Umbilical cord (tissue), 2 donors: ENCODE data around the gene GMEB1. TPM values are rescaled to one million over a fixed set of nuclear protein-coding genes. Genes with fewer than 3 reads are reported as not detected.
"Not testable (repeated sequence)": the region's sequence is repeated elsewhere in the genome, so short reads cannot be mapped to it uniquely, and the experiment has no call there.

ENCODE experiments used
- DNase-seq: peaks from one replicate; pipeline ENCODE4 v3.0.0-alpha.2; 2015; ENCODE audit warnings: low spot score
- total RNA-seq: library from RNA; depleted of rRNA; stranded (reverse); fragments of >200 nt; gene quantifications from one replicate; pipeline ENCODE4 v1.2.3, GENCODE V29; 2014; ENCODE audit warnings: low replicate concordance; ENCODE audit not compliant: insufficient read depth

GMEB1 gene
- total RNA-seq, 1 donor from 2014 or later: 3.4 TPM

DNA sequence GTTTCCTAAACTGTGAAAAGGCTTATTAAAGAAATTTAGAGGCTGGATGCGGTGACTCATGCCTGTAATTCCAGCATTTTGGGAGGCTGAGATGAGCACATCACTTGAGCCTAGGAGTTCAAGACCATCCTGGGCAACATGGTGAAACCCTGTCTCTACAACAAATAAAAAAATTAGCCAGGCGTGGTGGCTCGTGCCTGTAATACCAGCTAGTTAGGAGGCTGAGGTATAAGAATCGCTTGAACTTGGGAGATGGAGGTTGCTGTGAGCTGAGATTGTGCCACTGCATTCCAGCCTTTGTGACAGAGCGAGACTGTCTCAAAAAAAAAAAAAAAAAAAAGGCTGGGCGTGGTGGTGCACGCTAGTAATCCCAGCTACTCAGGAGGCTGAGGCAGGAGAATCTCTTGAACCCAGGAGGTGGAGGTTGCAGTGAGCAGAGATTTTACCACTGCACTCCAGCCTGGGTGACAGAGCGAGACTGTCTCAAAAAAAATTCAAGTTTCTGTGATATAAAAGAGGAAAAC is 82.2 kb downstream of the GMEB1 start:
- not testable (repeated sequence) for DNase-seq

GRCh38 chr1:28751315-28752060 is 82.9 kb downstream of the GMEB1 start:
- peak; percentile 62 for DNase-seq

DNA sequence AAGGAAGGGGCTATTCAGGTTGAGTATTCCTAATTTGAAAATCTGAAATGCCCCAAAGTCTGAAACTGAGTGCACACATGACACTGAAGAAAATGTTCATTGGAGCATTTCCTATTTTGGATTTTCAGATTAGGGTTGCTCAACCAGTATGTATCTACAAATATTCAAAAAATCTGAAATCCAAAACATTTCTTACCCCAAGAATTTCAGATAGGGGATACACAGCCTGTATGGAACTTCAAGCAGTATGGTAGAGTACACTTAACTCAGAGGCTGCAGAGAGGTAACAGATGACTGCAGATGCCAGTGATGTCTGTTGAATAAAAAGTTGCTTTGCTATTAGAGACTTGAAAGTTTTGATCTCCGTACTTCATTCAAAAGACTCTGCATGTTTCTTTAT is 87.1 kb downstream of the GMEB1 start:
- peak; percentile 25 for DNase-seq

DNA sequence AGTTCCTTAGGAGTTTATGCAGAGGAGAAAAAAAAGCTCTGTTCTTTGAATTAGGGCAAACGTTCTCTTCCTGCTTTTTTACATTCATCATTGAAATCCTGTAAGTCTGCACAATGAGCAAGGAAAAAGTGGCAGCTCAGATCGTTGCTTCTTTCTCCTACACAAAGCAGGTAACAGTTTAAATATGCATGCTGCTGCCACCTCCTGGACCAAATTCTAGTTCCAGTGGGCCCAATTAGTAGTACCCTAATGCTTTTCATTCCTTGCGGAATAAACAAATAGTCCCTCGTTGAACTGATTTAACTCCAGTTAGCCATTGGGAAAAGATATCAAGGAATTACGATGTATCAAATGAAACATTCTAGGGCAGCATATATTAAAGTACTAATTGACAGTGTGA is 88.3 kb downstream of the GMEB1 start:
- DNase-seq: no peak

DNA sequence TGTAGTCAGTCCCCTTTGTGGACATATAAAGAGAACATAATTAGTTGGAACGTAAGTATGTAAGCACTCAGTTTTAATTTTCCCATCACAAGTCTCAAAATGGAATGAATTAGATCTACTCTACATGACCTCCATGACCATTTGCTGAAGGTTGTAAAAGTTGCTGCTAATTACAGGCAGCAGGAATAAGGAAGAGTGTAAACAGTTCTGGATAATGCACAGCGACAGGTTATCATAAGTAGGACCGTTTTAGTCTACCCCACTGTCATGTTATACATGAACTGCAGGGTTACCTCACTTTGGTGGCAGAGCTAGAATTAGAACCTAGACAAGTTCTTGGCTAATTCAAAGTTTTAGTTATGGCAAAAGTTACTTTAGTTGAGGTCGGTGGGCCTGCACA is 89.8 kb downstream of the GMEB1 start:
- DNase-seq: no peak

- no peak for DNase-seq
Measured at GRCh38 chr1:28759257-28759656, 90.7 kb downstream of the GMEB1 start.

- no peak for DNase-seq
Measured at GRCh38 chr1:28761189-28761588, 92.6 kb downstream of the GMEB1 start.

DNA sequence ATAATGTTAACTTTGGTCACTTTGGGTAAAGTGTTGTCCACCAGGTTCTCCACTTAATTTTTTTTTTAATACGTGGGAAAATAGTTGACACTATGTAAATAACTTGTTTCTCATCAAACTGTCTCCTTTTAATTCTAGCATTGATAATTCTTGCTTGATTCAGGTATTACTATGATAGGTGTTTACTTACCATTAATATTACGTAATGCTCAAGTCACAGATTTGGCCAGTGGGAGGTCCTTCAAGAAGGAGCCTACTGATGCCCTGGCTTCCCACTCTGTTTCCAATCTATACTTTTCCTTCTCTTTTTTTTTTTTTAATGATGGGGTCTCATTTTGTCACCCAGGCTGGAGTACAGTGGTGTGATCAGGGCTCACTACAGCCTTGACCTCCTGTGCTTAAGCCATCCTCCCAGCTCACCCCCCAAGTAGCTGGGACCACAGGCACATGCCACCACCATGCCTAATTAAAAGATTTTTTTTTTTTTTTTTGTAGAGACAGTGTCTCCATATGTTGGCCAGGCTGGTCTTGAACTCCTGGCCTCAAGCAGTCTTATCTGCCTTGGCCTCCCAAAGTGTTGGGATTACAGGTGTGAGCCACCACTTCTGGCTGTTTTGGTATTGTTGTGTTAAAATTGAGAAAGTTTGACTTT is 98.1 kb downstream of the GMEB1 start:
- no peak for DNase-seq

Other genes with a start within 250 kb of the GMEB1 start
- gene RCC1, start 162.7 kb upstream of the GMEB1 start, total RNA-seq: 16.1 TPM
- gene TRNAU1AP, start 115.7 kb upstream of the GMEB1 start, total RNA-seq: 26.2 TPM
- 7.0 TPM for gene RAB42, start 76.5 kb upstream of the GMEB1 start, total RNA-seq
- 39.2 TPM for gene TAF12, start 25.7 kb upstream of the GMEB1 start, total RNA-seq
- gene RNU11, start 20.2 kb upstream of the GMEB1 start, total RNA-seq: not detected
- gene YTHDF2, start 68.2 kb downstream of the GMEB1 start, total RNA-seq: 36.4 TPM
- gene OPRD1, start 143.4 kb downstream of the GMEB1 start, total RNA-seq: 0.72 TPM
- 71.3 TPM for gene EPB41, start 245.8 kb downstream of the GMEB1 start, total RNA-seq